Endodermal cell (in vitro differentiated cells): Measurements from ENCODE around the gene TNP1. TPM values are rescaled to one million over a fixed set of nuclear protein-coding genes. Genes with fewer than 3 reads are reported as not detected.

Experiments
- DNase-seq: peaks from one replicate; pipeline ENCODE4 v3.0.0-alpha.2; 2017
- H3K27ac ChIP-seq: 2 replicates; pipeline ENCODE4 v1.5.1; 2013; ENCODE audit warnings: mild to moderate bottlenecking, low read depth, low read length, moderate library complexity
- H3K27me3 ChIP-seq: 2 replicates; pipeline ENCODE4 v1.6.1; 2013; ENCODE audit warnings: mild to moderate bottlenecking, low read length, moderate library complexity; ENCODE audit not compliant: insufficient read depth, control insufficient read depth, poor library complexity, severe bottlenecking
- H3K36me3 ChIP-seq: 2 replicates; pipeline ENCODE4 v1.7.0; 2013; ENCODE audit warnings: mild to moderate bottlenecking, low read length, moderate library complexity; ENCODE audit not compliant: control insufficient read depth, insufficient read depth
- H3K4me1 ChIP-seq: one replicate; pipeline ENCODE4 v1.7.0; 2013; ENCODE audit warnings: low read length; ENCODE audit not compliant: control insufficient read depth, insufficient read depth
- H3K4me3 ChIP-seq: 2 replicates; pipeline ENCODE4 v1.5.1; 2013; ENCODE audit warnings: mild to moderate bottlenecking, low read length, moderate library complexity
- H3K9ac ChIP-seq: 2 replicates; pipeline ENCODE4 v1.6.1; 2013; ENCODE audit warnings: mild to moderate bottlenecking, low read length, moderate library complexity; ENCODE audit not compliant: poor library complexity, severe bottlenecking; ENCODE audit errors: extremely low read depth
- H3K9me3 ChIP-seq: 2 replicates; pipeline ENCODE4 v1.6.1; 2013; ENCODE audit warnings: mild to moderate bottlenecking, low read length, moderate library complexity; ENCODE audit not compliant: control insufficient read depth
- H3K27ac Mint-ChIP-seq: 2 replicates; pipeline ENCODE4 v1.8.0; 2020; ENCODE audit warnings: mixed read lengths
- H3K27me3 Mint-ChIP-seq: 2 replicates; pipeline ENCODE4 v1.8.0; 2021; ENCODE audit warnings: mild to moderate bottlenecking, mixed read lengths; ENCODE audit not compliant: insufficient read depth
- H3K36me3 Mint-ChIP-seq: 2 replicates; pipeline ENCODE4 v1.8.0; 2020; ENCODE audit warnings: low read depth, mixed read lengths
- H3K4me1 Mint-ChIP-seq: 2 replicates; pipeline ENCODE4 v1.8.0; 2020; ENCODE audit warnings: mixed read lengths
- H3K4me3 Mint-ChIP-seq: 2 replicates; pipeline ENCODE4 v1.8.0; 2020; ENCODE audit warnings: mild to moderate bottlenecking, moderate library complexity, mixed read lengths
- H3K9me3 Mint-ChIP-seq: 2 replicates; pipeline ENCODE4 v1.8.0; 2020; ENCODE audit warnings: mild to moderate bottlenecking, mixed read lengths
- WGBS, 2 experiments: methylation state at CpG; one replicate each; pipeline versions ENCODE4 v1.1.5 to v1.1.7; 2013; ENCODE audit warnings: missing lambda C conversion rate in 2 of 2, mixed read lengths in 1 of 2; ENCODE audit not compliant: insufficient coverage in 1 of 2, insufficient read length in 1 of 2; 5-methylcytosine and 5-hydroxymethylcytosine counted together
- total RNA-seq, 2 donors: library from RNA; stranded (reverse); fragmentation: NEBNext Ultra II Directional in 1 of 2; extraction: Animal tissue kit (Norgen Biotek cat#: 25700) in 1 of 2; gene quantifications; 2 replicates in 1 of 2; 3 replicates in 1 of 2; pipeline ENCODE4 v1.2.1, GENCODE V29; 2021
- TF ChIP-seq, protein P1 (sequence below): fragments of 200-600 bp; sonication (generic); conservative IDR thresholded peaks from 2 replicates; pipeline ENCODE4 v1.5.0; 2021; ENCODE audit warnings: antibody characterized with exemption, mild to moderate bottlenecking

Gene TNP1
- total RNA-seq, 2 donors from 2014 or later, result not detected

GRCh38 chr2:216901273-216901672, 41.4 kb upstream of the TNP1 start:
- no peak overlapping the region for H3K27ac ChIP-seq
- H3K4me3 Mint-ChIP-seq, result no peak overlapping the region
- no peak overlapping the region for H3K27ac Mint-ChIP-seq
- peaks cover 37% of the 10 kb centered on the region for H3K9me3 ChIP-seq
- no peaks in the 10 kb centered on the region for H3K4me1 ChIP-seq
- H3K4me1 Mint-ChIP-seq, result no peaks in the 10 kb centered on the region
- no peaks in the 10 kb centered on the region for H3K36me3 ChIP-seq
- DNase-seq, result peak; percentile 14
- no peaks in the 10 kb centered on the region for H3K36me3 Mint-ChIP-seq
- TF ChIP-seq, protein P1, sequence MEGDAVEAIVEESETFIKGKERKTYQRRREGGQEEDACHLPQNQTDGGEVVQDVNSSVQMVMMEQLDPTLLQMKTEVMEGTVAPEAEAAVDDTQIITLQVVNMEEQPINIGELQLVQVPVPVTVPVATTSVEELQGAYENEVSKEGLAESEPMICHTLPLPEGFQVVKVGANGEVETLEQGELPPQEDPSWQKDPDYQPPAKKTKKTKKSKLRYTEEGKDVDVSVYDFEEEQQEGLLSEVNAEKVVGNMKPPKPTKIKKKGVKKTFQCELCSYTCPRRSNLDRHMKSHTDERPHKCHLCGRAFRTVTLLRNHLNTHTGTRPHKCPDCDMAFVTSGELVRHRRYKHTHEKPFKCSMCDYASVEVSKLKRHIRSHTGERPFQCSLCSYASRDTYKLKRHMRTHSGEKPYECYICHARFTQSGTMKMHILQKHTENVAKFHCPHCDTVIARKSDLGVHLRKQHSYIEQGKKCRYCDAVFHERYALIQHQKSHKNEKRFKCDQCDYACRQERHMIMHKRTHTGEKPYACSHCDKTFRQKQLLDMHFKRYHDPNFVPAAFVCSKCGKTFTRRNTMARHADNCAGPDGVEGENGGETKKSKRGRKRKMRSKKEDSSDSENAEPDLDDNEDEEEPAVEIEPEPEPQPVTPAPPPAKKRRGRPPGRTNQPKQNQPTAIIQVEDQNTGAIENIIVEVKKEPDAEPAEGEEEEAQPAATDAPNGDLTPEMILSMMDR, result no peak
- peaks cover 12% of the 10 kb centered on the region for H3K27me3 Mint-ChIP-seq
- WGBS, 2 experiments, result 83 to 93% methylated on average over 2 of the region's 2 CpGs
- H3K27me3 ChIP-seq, result no peaks in the 10 kb centered on the region
- no peak overlapping the region for H3K9ac ChIP-seq
- peaks cover 34% of the 10 kb centered on the region for H3K9me3 Mint-ChIP-seq
- H3K4me3 ChIP-seq, result no peak overlapping the region

DNA sequence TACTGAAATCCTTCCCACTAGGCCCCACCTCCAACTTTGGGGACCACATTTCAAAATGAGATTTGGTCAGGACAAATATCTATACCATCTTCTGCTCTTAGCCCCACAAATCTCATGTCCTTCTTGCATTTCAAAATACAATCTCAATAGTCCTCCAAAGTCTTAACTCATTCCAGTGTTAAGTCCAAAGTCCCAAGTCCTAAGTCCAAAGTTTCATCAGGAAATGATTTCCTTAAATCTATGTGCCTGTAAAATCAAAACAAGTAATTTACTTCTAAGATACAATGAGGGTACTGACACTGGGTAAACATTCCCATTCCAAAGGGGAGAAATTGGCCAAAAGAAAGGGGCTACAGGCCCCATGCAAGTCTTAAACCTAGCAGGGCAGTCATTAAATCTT, 40.5 kb upstream of the TNP1 start:
- no peaks in the 10 kb centered on the region for H3K4me1 ChIP-seq
- peaks cover 37% of the 10 kb centered on the region for H3K9me3 ChIP-seq
- TF ChIP-seq, protein P1, result no peak
- H3K36me3 ChIP-seq, result no peaks in the 10 kb centered on the region
- H3K27me3 Mint-ChIP-seq, result peaks cover 12% of the 10 kb centered on the region
- H3K9me3 Mint-ChIP-seq, result peaks cover 34% of the 10 kb centered on the region
- H3K9ac ChIP-seq, result no peak overlapping the region
- no peak overlapping the region for H3K27ac ChIP-seq
- H3K4me3 ChIP-seq, result no peak overlapping the region
- H3K4me3 Mint-ChIP-seq, result no peak overlapping the region
- H3K4me1 Mint-ChIP-seq, result no peaks in the 10 kb centered on the region
- DNase-seq, result no peak
- no peaks in the 10 kb centered on the region for H3K36me3 Mint-ChIP-seq
- no peaks in the 10 kb centered on the region for H3K27me3 ChIP-seq
- H3K27ac Mint-ChIP-seq, result no peak overlapping the region

DNA sequence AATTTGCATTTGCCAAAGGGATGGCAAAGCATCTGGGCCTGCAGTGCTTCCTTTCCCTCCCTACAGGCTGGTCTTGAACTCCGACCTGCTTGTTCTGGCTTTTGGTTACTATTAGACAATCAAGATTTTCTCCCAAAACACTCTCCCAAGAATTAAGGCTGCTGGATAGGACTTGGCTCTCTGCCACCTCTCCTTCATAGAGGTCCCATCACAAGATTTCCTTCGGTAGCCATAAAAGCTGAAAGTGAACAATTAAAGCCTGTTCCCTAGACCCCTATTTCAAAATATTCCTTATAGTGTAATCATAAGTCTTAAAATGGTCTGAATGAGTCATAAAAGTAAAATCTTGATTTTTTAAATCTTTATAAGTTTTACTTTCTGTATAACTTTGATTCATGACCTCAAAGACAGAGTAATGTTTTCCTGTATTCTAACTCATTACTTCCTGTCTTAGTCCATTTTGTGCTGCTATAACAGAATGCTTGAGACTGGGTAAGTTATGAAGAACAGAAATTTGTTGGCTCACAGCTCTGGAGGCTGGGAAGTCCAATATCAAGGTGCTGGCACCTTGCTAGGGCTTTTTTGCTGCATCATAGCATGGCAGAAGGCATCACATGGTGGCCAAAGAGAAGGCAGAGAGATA, 37.8 kb upstream of the TNP1 start:
- Mint-ChIP-seq H3K4me1 (no peaks in the 10 kb centered on the region), H3K9me3 (peaks cover 16% of the 10 kb centered on the region), H3K36me3 (no peaks in the 10 kb centered on the region), H3K27ac (no peak overlapping the region), H3K27me3 (peaks cover 4% of the 10 kb centered on the region), H3K4me3 (no peak overlapping the region)
- TF ChIP-seq, protein P1, result no peak
- 75 to 90% methylated on average over 1 to 2 of the region's 2 CpGs for WGBS, 2 experiments
- Histone ChIP-seq H3K4me3 (no peak overlapping the region), H3K9ac (no peak overlapping the region), H3K27me3 (no peaks in the 10 kb centered on the region), H3K4me1 (no peaks in the 10 kb centered on the region), H3K36me3 (no peaks in the 10 kb centered on the region), H3K27ac (no peak overlapping the region), H3K9me3 (peaks cover 27% of the 10 kb centered on the region)
- DNase-seq, result no peak
